ENCODE results near the gene PKDREJ. TPM values are rescaled to one million over a fixed set of nuclear protein-coding genes. Genes with fewer than 3 reads are reported as not detected.

PKDREJ gene
- total and polyA plus RNA-seq, 2 of the 4 experiments (the other 2 are of a cell fraction), result 0.02 TPM; not detected in 1

DNA sequence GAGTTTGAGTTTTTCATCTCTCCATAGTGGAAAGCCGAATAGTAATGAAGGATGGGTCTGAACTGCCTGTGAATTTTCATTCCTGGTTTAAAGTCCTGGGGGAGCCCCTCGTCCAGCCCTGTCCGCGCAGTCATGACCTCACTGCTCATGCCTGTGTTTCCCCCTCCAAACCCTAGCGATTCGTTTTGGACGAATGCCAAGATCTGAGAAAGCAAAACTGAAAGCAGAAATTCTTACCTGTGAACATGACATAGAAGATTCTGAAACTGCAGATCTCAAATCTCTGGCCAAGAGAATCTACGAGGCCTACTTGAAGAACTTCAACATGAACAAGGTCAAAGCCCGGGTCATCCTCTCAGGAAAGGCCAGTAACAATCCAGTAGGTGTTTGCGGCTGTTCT lies 43.5 kb downstream of the PKDREJ start:
- peaks cover 16% of the 10 kb centered on the region; the same call in 1 of the 2 replicates for H3K9me1 ChIP-seq (ENCODE audit: insufficient read depth, low read length)
- H2BK5ac ChIP-seq (ENCODE audit: low read depth, low read length, poor library complexity, severe bottlenecking), result no peak overlapping the region
- ChIA-PET POLR2A (ENCODE audit: unreplicated experiment) (no interaction called here), CTCF (no interaction called here)
- no peak overlapping the region for H4K5ac ChIP-seq (ENCODE audit: low read depth, low read length)
- no peaks in the 10 kb centered on the region for H3K9me3 ChIP-seq (ENCODE audit: control insufficient read depth, insufficient read depth, low read length)
- no peak overlapping the region for H3K4me3 ChIP-seq (ENCODE audit: insufficient read depth, low read depth, low read length)
- BruUV-seq (replicated peaks), result no TSS peak
- no peak overlapping the region for H2BK20ac ChIP-seq (ENCODE audit: low read depth, low read length)
- H2AK5ac ChIP-seq (ENCODE audit: low read depth, low read length), result no peak overlapping the region
- ATAC-seq (ENCODE audit: low read depth) (no peak), DNase-seq (no peak)
- 93% methylated on average over 6 of the region's 10 CpGs; no CpG with 5 or more reads in 1 of the 2 experiments for WGBS, 2 experiments (ENCODE audit: extremely low coverage in 2 of 2, insufficient read length in 1 of 2)
- H3K27me3 ChIP-seq (ENCODE audit: control insufficient read depth, insufficient read depth, low read length), result no peaks in the 10 kb centered on the region
- no peaks in the 10 kb centered on the region for H4K20me1 ChIP-seq (ENCODE audit: insufficient read depth, low read length)
- H3K56ac ChIP-seq (ENCODE audit: extremely low read depth, insufficient read depth, low read length), result no peak overlapping the region
- H4K91ac ChIP-seq (ENCODE audit: insufficient read depth, low read depth, low read length), result no peak overlapping the region
- TF ChIP-seq CEBPB (IDR thresholded peaks at IDR 0.05; ENCODE audit: low read depth, low read length) (no peak), FOS (IDR thresholded peaks at IDR 0.05; ENCODE audit: low read depth, low read length) (no peak)
- H3K14ac ChIP-seq (replicated peaks; ENCODE audit: low read depth, low read length), result no peak overlapping the region
- intact Hi-C loops (cut with micrococcal nuclease) (no loop called here), dilution Hi-C loops (cut with HindIII; ENCODE audit: low sequenced_read_pairs, unreplicated experiment) (no loop called here), in situ Hi-C loops (cut with MboI; ENCODE audit: low sequenced_read_pairs) (no loop called here)
- H3K18ac ChIP-seq (ENCODE audit: low read depth, low read length), result no peak overlapping the region
- no peak overlapping the region for H2BK15ac ChIP-seq (ENCODE audit: low read depth, low read length)
- H2AFZ ChIP-seq (replicated peaks; ENCODE audit: low read length, poor library complexity), result no peak overlapping the region
- no peak overlapping the region for H4K8ac ChIP-seq (ENCODE audit: low read depth in 2 of 2, low read length in 2 of 2)
- no peak overlapping the region for H3K23ac ChIP-seq (ENCODE audit: low read depth, low read length)
- no peak overlapping the region for H3K9ac ChIP-seq (ENCODE audit: low read depth, low read length)
- H2AK9ac ChIP-seq (replicated peaks; ENCODE audit: low read depth, low read length, poor library complexity), result no peak overlapping the region
- H3K4ac ChIP-seq (ENCODE audit: low read depth, low read length), result no peak overlapping the region
- H3K79me1 ChIP-seq (ENCODE audit: low read depth in 1 of 2, low read length in 2 of 2), result no peaks in the 10 kb centered on the region
- H3K27ac ChIP-seq (ENCODE audit: insufficient read depth, low read length), result no peak overlapping the region
- peaks cover 36% of the 10 kb centered on the region for H3K36me3 ChIP-seq (ENCODE audit: control insufficient read depth, insufficient read depth, low read length)
- H3K4me1 ChIP-seq (ENCODE audit: control insufficient read depth, insufficient read depth, low read length), result no peaks in the 10 kb centered on the region
- no peak overlapping the region for H2BK120ac ChIP-seq (ENCODE audit: low read depth, low read length)
- no peak overlapping the region for H3K4me2 ChIP-seq (ENCODE audit: low read depth, low read length)
